Mononuclear cell (primary cell): ENCODE results near the gene GPC5. TPM values are rescaled to one million over a fixed set of nuclear protein-coding genes. Genes with fewer than 3 reads are reported as not detected.

Experiments used
- H3K27me3 ChIP-seq: 2 replicates; pipeline ENCODE4 v1.6.0; 2011; ENCODE audit warnings: low read length, control low read depth; ENCODE audit not compliant: insufficient read depth
- H3K4me1 ChIP-seq: 2 replicates; pipeline ENCODE4 v1.5.1; 2011; ENCODE audit warnings: mild to moderate bottlenecking, low read length, control low read depth; ENCODE audit not compliant: insufficient read depth
- H3K4me3 ChIP-seq: 2 replicates; pipeline ENCODE4 v1.5.1; 2011; ENCODE audit warnings: mild to moderate bottlenecking, low read length, moderate library complexity
- H3K9me3 ChIP-seq: 2 replicates; pipeline ENCODE4 v1.5.1; 2011; ENCODE audit warnings: low read depth, mild to moderate bottlenecking, control low read depth, low read length
- total RNA-seq: library from RNA; depleted of rRNA; stranded (reverse); fragments of >200 nt; gene quantifications from one replicate; pipeline ENCODE4 v1.2.3, GENCODE V29; 2012

Gene GPC5
- total RNA-seq, 1 donor: 0.21 TPM

- Histone ChIP-seq H3K27me3 (no peaks in the 10 kb centered on the region), H3K4me3 (no peak overlapping the region), H3K9me3 (no peaks in the 10 kb centered on the region), H3K4me1 (no peaks in the 10 kb centered on the region)
Measured at GRCh38 chr13:91467236-91467635, 68.8 kb downstream of the GPC5 start.

DNA sequence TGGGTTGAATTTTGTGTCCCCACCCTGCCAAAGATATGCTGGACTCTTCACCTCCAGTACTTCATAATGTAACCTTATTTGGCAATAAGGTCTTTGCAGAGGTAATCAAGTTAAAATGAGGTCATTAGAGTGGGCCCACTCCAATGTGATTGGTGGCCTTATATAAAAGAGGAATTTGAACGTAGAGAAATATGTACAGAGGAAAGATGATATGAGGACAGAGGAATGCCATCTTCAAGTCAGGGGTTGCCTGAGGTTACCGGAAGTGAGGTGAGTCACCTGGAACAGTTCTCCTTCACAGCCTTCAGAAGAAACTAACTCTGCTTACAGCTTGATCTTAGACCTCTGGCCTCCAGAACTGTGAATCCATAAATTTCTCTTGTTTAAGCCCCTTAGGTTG, 69.9 kb downstream of the GPC5 start:
- no peaks in the 10 kb centered on the region for H3K4me1 ChIP-seq
- no peaks in the 10 kb centered on the region for H3K27me3 ChIP-seq
- no peaks in the 10 kb centered on the region for H3K9me3 ChIP-seq
- no peak overlapping the region for H3K4me3 ChIP-seq

DNA sequence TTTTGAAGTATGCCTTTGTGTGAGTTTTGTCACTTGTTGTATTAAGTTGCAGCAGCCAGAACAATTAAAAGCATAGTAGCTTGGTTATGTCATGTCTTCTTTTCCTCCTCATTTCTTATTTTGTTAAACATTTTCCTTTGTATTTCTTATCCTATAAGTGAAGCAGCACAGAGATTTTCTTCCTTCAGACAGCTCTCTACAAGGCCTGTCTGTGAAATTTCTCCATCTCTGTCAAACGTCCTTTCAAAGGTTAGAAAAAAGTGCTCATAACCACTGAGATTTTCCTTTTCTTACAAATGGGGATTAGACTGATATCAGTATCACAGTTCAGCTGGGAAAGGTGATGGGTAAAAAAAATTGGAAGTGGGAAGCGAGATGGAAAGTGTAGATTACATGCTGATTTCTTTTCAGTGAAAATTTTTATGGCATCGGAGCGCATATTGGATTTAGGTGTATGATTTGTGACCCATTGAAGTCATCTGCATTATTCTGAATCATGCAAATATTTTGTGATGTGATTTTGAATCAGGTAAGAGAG, 71.7 kb downstream of the GPC5 start:
- Histone ChIP-seq H3K27me3 (no peaks in the 10 kb centered on the region), H3K4me3 (no peak overlapping the region), H3K9me3 (no peaks in the 10 kb centered on the region), H3K4me1 (no peaks in the 10 kb centered on the region)

GRCh38 chr13:91470681-91471080, 72.3 kb downstream of the GPC5 start:
- no peaks in the 10 kb centered on the region for H3K27me3 ChIP-seq
- H3K9me3 ChIP-seq: no peaks in the 10 kb centered on the region
- H3K4me3 ChIP-seq: no peak overlapping the region
- no peaks in the 10 kb centered on the region for H3K4me1 ChIP-seq

DNA sequence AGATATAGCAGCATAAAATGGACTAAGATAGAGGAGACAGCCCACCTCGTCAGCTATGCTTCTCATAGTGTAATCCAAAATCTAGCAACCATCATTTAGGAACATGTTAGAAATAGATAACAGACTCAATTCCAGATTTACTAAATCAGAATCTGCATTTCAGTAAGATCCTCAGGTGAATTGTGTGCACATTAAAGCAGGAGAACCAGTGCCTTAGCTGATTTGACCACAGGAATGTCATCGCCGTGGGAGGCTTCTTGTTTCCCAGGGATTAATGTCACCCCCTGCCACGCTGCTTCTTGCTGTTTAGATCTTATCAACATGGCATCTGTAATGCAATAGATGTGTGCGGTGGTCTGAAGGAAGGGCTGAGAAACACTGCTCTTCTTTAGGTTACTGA, 84.0 kb downstream of the GPC5 start:
- Histone ChIP-seq H3K9me3 (no peaks in the 10 kb centered on the region), H3K27me3 (no peaks in the 10 kb centered on the region), H3K4me1 (no peaks in the 10 kb centered on the region), H3K4me3 (no peak overlapping the region)

DNA sequence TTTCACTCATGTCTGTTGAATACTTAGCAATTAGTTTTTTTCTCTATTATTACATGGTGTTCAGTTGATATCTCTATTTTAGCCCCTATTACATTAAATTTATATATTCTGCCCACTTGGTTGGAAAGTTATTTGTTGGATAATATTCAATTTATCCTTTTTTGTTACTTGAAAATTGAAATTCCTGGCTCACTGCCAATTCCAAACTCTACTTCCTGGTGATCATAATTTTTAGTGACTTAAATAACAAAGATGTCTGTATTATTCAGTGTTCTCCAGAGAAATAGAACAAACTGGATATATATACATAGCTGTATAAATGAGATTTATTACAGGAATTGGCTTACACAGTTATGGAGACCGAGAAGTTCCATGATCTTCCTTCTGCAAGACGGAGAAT, 93.6 kb downstream of the GPC5 start:
- Histone ChIP-seq H3K4me3 (no peak overlapping the region), H3K9me3 (no peaks in the 10 kb centered on the region), H3K27me3 (no peaks in the 10 kb centered on the region), H3K4me1 (no peaks in the 10 kb centered on the region)

DNA sequence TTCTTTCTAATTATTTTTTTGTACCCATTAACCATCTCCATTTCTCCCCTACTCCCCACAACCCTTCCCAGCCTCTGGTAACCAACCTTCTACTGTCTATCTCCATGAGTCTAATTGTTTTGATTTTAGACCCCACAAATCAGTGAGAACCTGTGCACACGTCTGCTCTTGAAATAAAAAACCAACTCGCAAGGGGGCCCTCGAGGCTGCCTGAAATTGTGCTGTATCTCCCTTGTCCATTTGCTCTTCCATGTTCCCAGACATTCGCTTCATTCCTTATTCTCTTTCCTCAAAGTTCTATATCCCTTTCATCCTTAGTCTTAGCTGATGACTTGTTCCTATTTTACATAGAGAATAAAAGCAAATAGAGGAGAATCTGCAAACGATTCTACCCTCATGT, 95.0 kb downstream of the GPC5 start:
- no peak overlapping the region for H3K4me3 ChIP-seq
- no peaks in the 10 kb centered on the region for H3K9me3 ChIP-seq
- H3K4me1 ChIP-seq: no peaks in the 10 kb centered on the region
- no peaks in the 10 kb centered on the region for H3K27me3 ChIP-seq

- H3K9me3 ChIP-seq: no peaks in the 10 kb centered on the region
- no peaks in the 10 kb centered on the region for H3K4me1 ChIP-seq
- H3K4me3 ChIP-seq: no peak overlapping the region
- no peaks in the 10 kb centered on the region for H3K27me3 ChIP-seq
Measured at GRCh38 chr13:91498298-91498697, 99.9 kb downstream of the GPC5 start.

- no peak overlapping the region for H3K4me3 ChIP-seq
- no peaks in the 10 kb centered on the region for H3K9me3 ChIP-seq
- H3K4me1 ChIP-seq: no peaks in the 10 kb centered on the region
- H3K27me3 ChIP-seq: no peaks in the 10 kb centered on the region
Measured at GRCh38 chr13:91504216-91504615, 105.8 kb downstream of the GPC5 start.

- no peaks in the 10 kb centered on the region for H3K9me3 ChIP-seq
- H3K27me3 ChIP-seq: no peaks in the 10 kb centered on the region
- no peaks in the 10 kb centered on the region for H3K4me1 ChIP-seq
- no peak overlapping the region for H3K4me3 ChIP-seq
Measured at GRCh38 chr13:91506759-91507158, 108.3 kb downstream of the GPC5 start.

- H3K4me3 ChIP-seq: no peak overlapping the region
- H3K9me3 ChIP-seq: no peaks in the 10 kb centered on the region
- no peaks in the 10 kb centered on the region for H3K4me1 ChIP-seq
- no peaks in the 10 kb centered on the region for H3K27me3 ChIP-seq
Measured at GRCh38 chr13:91510058-91510457, 111.6 kb downstream of the GPC5 start.

GRCh38 chr13:91513790-91514189, 115.4 kb downstream of the GPC5 start:
- Histone ChIP-seq H3K9me3 (no peaks in the 10 kb centered on the region), H3K4me1 (no peaks in the 10 kb centered on the region), H3K27me3 (no peaks in the 10 kb centered on the region), H3K4me3 (no peak overlapping the region)

DNA sequence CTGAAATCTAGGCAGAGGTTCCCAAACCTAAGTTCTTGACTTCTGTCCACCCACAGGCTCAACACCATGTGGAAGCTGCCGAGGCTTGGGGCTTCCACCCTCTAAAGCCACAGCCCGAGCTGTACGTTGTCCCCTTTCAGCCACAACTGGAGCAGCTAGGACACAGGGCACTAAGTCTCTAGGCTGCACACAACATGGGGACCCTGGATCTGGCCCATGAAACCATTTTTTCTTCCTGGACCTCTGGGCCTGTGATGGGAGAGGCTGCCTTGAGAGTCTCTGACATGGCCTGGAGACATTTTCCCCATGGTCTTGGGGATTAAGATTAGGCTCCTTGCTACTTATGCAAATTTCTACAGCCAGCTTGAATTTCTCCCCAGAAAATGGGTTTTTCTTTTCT, 118.4 kb downstream of the GPC5 start:
- H3K27me3 ChIP-seq: no peaks in the 10 kb centered on the region
- no peaks in the 10 kb centered on the region for H3K4me1 ChIP-seq
- no peak overlapping the region for H3K4me3 ChIP-seq
- no peaks in the 10 kb centered on the region for H3K9me3 ChIP-seq

DNA sequence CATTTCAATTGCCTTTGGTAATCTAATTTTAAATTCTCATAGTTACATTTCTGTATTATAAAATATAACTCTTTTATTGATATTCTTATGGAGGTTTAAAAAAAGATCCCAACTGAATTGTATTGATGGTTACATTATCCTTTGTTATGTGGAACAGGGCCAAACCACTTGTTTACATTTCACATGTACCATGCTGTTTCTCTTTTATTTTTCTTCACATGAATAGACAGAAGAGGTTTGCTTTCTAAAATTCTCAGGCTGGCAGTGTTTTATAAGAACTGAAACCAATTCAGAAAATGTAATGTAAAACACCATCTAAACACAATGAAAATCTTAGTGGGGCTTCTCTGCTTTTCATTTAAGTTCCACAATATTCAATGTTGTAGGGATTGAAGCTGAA, 122.5 kb downstream of the GPC5 start:
- Histone ChIP-seq H3K4me3 (no peak overlapping the region), H3K9me3 (no peaks in the 10 kb centered on the region), H3K4me1 (no peaks in the 10 kb centered on the region), H3K27me3 (no peaks in the 10 kb centered on the region)

DNA sequence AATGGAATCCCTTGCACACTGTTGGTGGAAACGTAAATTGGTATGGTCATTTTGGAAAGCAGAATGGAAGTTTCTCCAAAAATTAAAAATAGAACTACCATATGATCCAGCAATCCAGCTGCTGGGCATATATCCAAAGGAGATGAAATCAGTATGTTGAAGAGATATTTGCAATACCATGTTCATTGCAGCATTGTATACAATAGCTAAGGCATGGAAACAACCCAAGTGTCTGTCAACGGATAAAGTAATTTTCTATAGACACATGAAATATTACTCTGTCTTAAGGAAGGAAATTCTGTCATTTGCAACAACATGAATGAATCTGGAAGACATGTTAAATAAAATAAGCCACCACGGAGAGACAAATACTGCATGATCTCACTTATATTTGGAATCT, 124.7 kb downstream of the GPC5 start:
- Histone ChIP-seq H3K4me3 (no peak overlapping the region), H3K9me3 (no peaks in the 10 kb centered on the region), H3K27me3 (no peaks in the 10 kb centered on the region), H3K4me1 (no peaks in the 10 kb centered on the region)

- no peaks in the 10 kb centered on the region for H3K27me3 ChIP-seq
- no peaks in the 10 kb centered on the region for H3K9me3 ChIP-seq
- no peaks in the 10 kb centered on the region for H3K4me1 ChIP-seq
- no peak overlapping the region for H3K4me3 ChIP-seq
Measured at GRCh38 chr13:91526543-91527033, 128.2 kb downstream of the GPC5 start.
